ENCODE data around the gene PWWP2B.

The PWWP2B gene

GRCh38 chr10:132365102-132365501 lies 31.9 kb upstream of the PWWP2B start:
- TF ChIP-seq POLR2AphosphoS5 (IDR thresholded peaks at IDR 0.05; ENCODE audit: low read depth, low read length) (no peak), TAF1 (IDR thresholded peaks at IDR 0.05; ENCODE audit: borderline replicate concordance, low read depth, low read length) (no peak), POLR2A (IDR thresholded peaks at IDR 0.05; ENCODE audit: low read depth, low read length) (no peak)
- FAIRE-seq: no peak
- no peak for DNase-seq (ENCODE audit: insufficient read length)

- TF ChIP-seq POLR2A (IDR thresholded peaks at IDR 0.05; ENCODE audit: low read depth, low read length) (no peak), TAF1 (IDR thresholded peaks at IDR 0.05; ENCODE audit: borderline replicate concordance, low read depth, low read length) (no peak), POLR2AphosphoS5 (IDR thresholded peaks at IDR 0.05; ENCODE audit: low read depth, low read length) (no peak)
- no peak for DNase-seq (ENCODE audit: insufficient read length)
- no peak for FAIRE-seq
These were observed 31.0 kb upstream of the PWWP2B start for GRCh38 chr10:132366006-132366405.

- no peak for TF ChIP-seq TAF1 (IDR thresholded peaks at IDR 0.05; ENCODE audit: borderline replicate concordance, low read depth, low read length)
- no peak for TF ChIP-seq POLR2A (IDR thresholded peaks at IDR 0.05; ENCODE audit: low read depth, low read length)
- TF ChIP-seq POLR2AphosphoS5 (IDR thresholded peaks at IDR 0.05; ENCODE audit: low read depth, low read length): no peak
- DNase-seq (ENCODE audit: insufficient read length) (no peak), FAIRE-seq (no peak)
These were observed 30.5 kb upstream of the PWWP2B start for GRCh38 chr10:132366499-132366898.

- TF ChIP-seq POLR2A (IDR thresholded peaks at IDR 0.05; ENCODE audit: low read depth, low read length): no peak
- no peak for DNase-seq (ENCODE audit: insufficient read length)
- FAIRE-seq: no peak
These were observed 28.6 kb upstream of the PWWP2B start for GRCh38 chr10:132368391-132368790.

- no peak for DNase-seq (ENCODE audit: insufficient read length)
- no peak for FAIRE-seq
These were observed 27.9 kb upstream of the PWWP2B start for GRCh38 chr10:132368881-132369635.

GRCh38 chr10:132369636-132370185 lies 27.3 kb upstream of the PWWP2B start:
- TF ChIP-seq POLR2A (IDR thresholded peaks at IDR 0.05; ENCODE audit: low read depth, low read length): no peak
- TF ChIP-seq POLR2AphosphoS5 (IDR thresholded peaks at IDR 0.05; ENCODE audit: low read depth, low read length): no peak
- TF ChIP-seq TAF1 (IDR thresholded peaks at IDR 0.05; ENCODE audit: borderline replicate concordance, low read depth, low read length): no peak
- DNase-seq (ENCODE audit: insufficient read length) (no peak), FAIRE-seq (no peak)

More at GRCh38 chr10:132368881-132369635, 27.9 kb upstream of the PWWP2B start:
- TF ChIP-seq POLR2A (IDR thresholded peaks at IDR 0.05; ENCODE audit: low read depth, low read length): no peak
- no peak for TF ChIP-seq TAF1 (IDR thresholded peaks at IDR 0.05; ENCODE audit: borderline replicate concordance, low read depth, low read length)
- TF ChIP-seq POLR2AphosphoS5 (IDR thresholded peaks at IDR 0.05; ENCODE audit: low read depth, low read length): no peak

- TF ChIP-seq POLR2A (IDR thresholded peaks at IDR 0.05; ENCODE audit: low read depth, low read length) (no peak), TAF1 (IDR thresholded peaks at IDR 0.05; ENCODE audit: borderline replicate concordance, low read depth, low read length) (no peak), POLR2AphosphoS5 (IDR thresholded peaks at IDR 0.05; ENCODE audit: low read depth, low read length) (no peak)
- no peak for DNase-seq (ENCODE audit: insufficient read length)
- no peak for FAIRE-seq
These were observed 26.3 kb upstream of the PWWP2B start for GRCh38 chr10:132370426-132371340.

- DNase-seq (ENCODE audit: insufficient read length) (no peak), FAIRE-seq (no peak)
- TF ChIP-seq POLR2AphosphoS5 (IDR thresholded peaks at IDR 0.05; ENCODE audit: low read depth, low read length) (no peak), POLR2A (IDR thresholded peaks at IDR 0.05; ENCODE audit: low read depth, low read length) (no peak), TAF1 (IDR thresholded peaks at IDR 0.05; ENCODE audit: borderline replicate concordance, low read depth, low read length) (no peak)
These were observed 25.3 kb upstream of the PWWP2B start for GRCh38 chr10:132371641-132372081.

- no peak for FAIRE-seq
- no peak for DNase-seq (ENCODE audit: insufficient read length)
- no peak for TF ChIP-seq POLR2AphosphoS5 (IDR thresholded peaks at IDR 0.05; ENCODE audit: low read depth, low read length)
- TF ChIP-seq TAF1 (IDR thresholded peaks at IDR 0.05; ENCODE audit: borderline replicate concordance, low read depth, low read length): no peak
- TF ChIP-seq POLR2A (IDR thresholded peaks at IDR 0.05; ENCODE audit: low read depth, low read length): no peak
These were observed 24.4 kb upstream of the PWWP2B start for GRCh38 chr10:132372516-132373095.

- no peak for TF ChIP-seq POLR2AphosphoS5 (IDR thresholded peaks at IDR 0.05; ENCODE audit: low read depth, low read length)
- TF ChIP-seq POLR2A (IDR thresholded peaks at IDR 0.05; ENCODE audit: low read depth, low read length): no peak
- no peak for TF ChIP-seq TAF1 (IDR thresholded peaks at IDR 0.05; ENCODE audit: borderline replicate concordance, low read depth, low read length)
- FAIRE-seq: no peak
- DNase-seq (ENCODE audit: insufficient read length): no peak
These were observed 23.6 kb upstream of the PWWP2B start for GRCh38 chr10:132373241-132373955.

Measured in GM12892 (cell line).